CD4-positive, alpha-beta T cell (primary cell): ENCODE measurements around the gene IDH1. TPM values are rescaled to one million over a fixed set of nuclear protein-coding genes. Genes with fewer than 3 reads are reported as not detected.
A peak's percentile ranks its signal among the peaks of the same experiment; 100 is the strongest.

ENCODE experiments used
- ATAC-seq: fragments of 200-7000 bp; cut with Tn5 transposase; one replicate; pipeline ENCODE4 v1.10.0; 2022; ENCODE audit warnings: mild to moderate bottlenecking; ENCODE audit not compliant: poor library complexity
- CTCF ChIA-PET: fragments of 350-600 bp; sonication (Branson Sonifier 250); formaldehyde crosslinking; loops from one replicate; lab custom pipeline; 2021; ENCODE audit warnings: antibody characterized with exemption, inconsistent platforms; lab: Charles Lee
- POLR2A ChIA-PET: fragments of 350-600 bp; sonication (Branson Sonifier 250); formaldehyde crosslinking; loops from one replicate; lab custom pipeline; 2021; ENCODE audit warnings: antibody characterized with exemption, inconsistent platforms; lab: Charles Lee
- DNase-seq, 14 experiments: peaks; one replicate each; pipeline ENCODE4 v3.0.0-alpha.2; 2013 to 2020; ENCODE audit warnings: mixed read lengths in 2 of 14
- H3K27ac ChIP-seq, 2 donors: one replicate each; pipeline versions ENCODE4 v1.5.1 to v1.7.0; 2013; ENCODE audit warnings: low read length in 2 of 2, low read depth in 1 of 2, mild to moderate bottlenecking in 1 of 2
- H3K27me3 ChIP-seq, 2 experiments: 1 replicate in 1 of 2; 2 replicates in 1 of 2; pipeline versions ENCODE4 v1.6.1 to v1.7.0; 2013; ENCODE audit warnings: low read length in 2 of 2, control low read depth in 1 of 2, mild to moderate bottlenecking in 1 of 2, moderate library complexity in 1 of 2; ENCODE audit not compliant: insufficient read depth in 2 of 2, control insufficient read depth in 1 of 2
- H3K36me3 ChIP-seq: one replicate; pipeline ENCODE4 v1.6.1; 2013; ENCODE audit warnings: low read length, control low read depth; ENCODE audit not compliant: insufficient read depth
- H3K4me1 ChIP-seq: one replicate; pipeline ENCODE4 v1.6.1; 2013; ENCODE audit warnings: low read length, control low read depth; ENCODE audit not compliant: insufficient read depth
- H3K4me3 ChIP-seq: one replicate; pipeline ENCODE4 v1.5.1; 2013; ENCODE audit warnings: mild to moderate bottlenecking, low read length, moderate library complexity
- H3K9me3 ChIP-seq, 2 experiments: 1 replicate in 1 of 2; 2 replicates in 1 of 2; pipeline versions ENCODE4 v1.6.1 to v1.7.0; 2013; ENCODE audit warnings: low read length in 2 of 2, mild to moderate bottlenecking in 2 of 2, control low read depth in 1 of 2, moderate library complexity in 1 of 2; ENCODE audit not compliant: control insufficient read depth in 1 of 2, insufficient read depth in 1 of 2
- H3K27ac Mint-ChIP-seq: one replicate; pipeline ENCODE4 v1.8.0; 2020; ENCODE audit warnings: mixed read lengths
- H3K27me3 Mint-ChIP-seq: one replicate; pipeline ENCODE4 v1.8.0; 2021; ENCODE audit warnings: mixed read lengths
- H3K36me3 Mint-ChIP-seq: one replicate; pipeline ENCODE4 v1.8.0; 2021; ENCODE audit warnings: low read depth, mixed read lengths
- H3K4me1 Mint-ChIP-seq: one replicate; pipeline ENCODE4 v1.8.0; 2021; ENCODE audit warnings: low read depth, mixed read lengths
- H3K4me3 Mint-ChIP-seq: one replicate; pipeline ENCODE4 v1.8.0; 2020; ENCODE audit warnings: mild to moderate bottlenecking, mixed read lengths
- H3K9me3 Mint-ChIP-seq: one replicate; pipeline ENCODE4 v1.8.0; 2020; ENCODE audit warnings: mixed read lengths
- CTCF ChIP-seq: fragments of 200-600 bp; IDR thresholded peaks from one replicate; pipeline ENCODE4 v1.8.0; 2022; ENCODE audit warnings: antibody characterized with exemption, mild to moderate bottlenecking
- intact Hi-C, 2 experiments: fragments of 100-400 bp; cut with DNase I in 1 of 2; cut with micrococcal nuclease in 1 of 2; formaldehyde crosslinking; loops; one replicate each; pipeline versions ENCODE4 v1.15.1 to v1.9.0; 2023 to 2025; cut with DNase I, micrococcal nuclease
- total RNA-seq, 174 experiments: library from RNA in 2 of 174; stranded (reverse) in 2 of 174; gene quantifications; one replicate each; pipeline ENCODE4 v1.2.3 and lab custom pipeline; 2021 to 2026

Gene IDH1
- total RNA-seq, 2 experiments from 2014 or later, result 3.0 to 3.4 TPM

GRCh38 chr2:208280234-208280633, 25.4 kb upstream of the IDH1 start:
- Histone ChIP-seq H3K9me3 (no peaks in the 10 kb centered on the region), H3K27ac (no peak overlapping the region), H3K4me3 (no peak overlapping the region), H3K4me1 (no peaks in the 10 kb centered on the region), H3K36me3 (peaks cover 84% of the 10 kb centered on the region), H3K27me3 (no peaks in the 10 kb centered on the region)
- intact Hi-C loops, result loop anchor here in 1 of 2 experiments (5.0 kb wide), 1 partner anchor 33 kb away; no protein-coding TSS in a partner anchor
- ChIA-PET CTCF (no interaction called here), POLR2A (no interaction called here)
- Mint-ChIP-seq H3K4me3 (no peak overlapping the region), H3K4me1 (peaks cover 45% of the 10 kb centered on the region), H3K27me3 (no peaks in the 10 kb centered on the region), H3K27ac (peak overlapping the region; percentile 17), H3K9me3 (no peaks in the 10 kb centered on the region), H3K36me3 (peaks cover 88% of the 10 kb centered on the region)
- DNase-seq, result no peak
- TF ChIP-seq CTCF, result no peak
- ATAC-seq, result no peak

- Mint-ChIP-seq H3K36me3 (peaks cover 95% of the 10 kb centered on the region), H3K27ac (no peak overlapping the region), H3K9me3 (no peaks in the 10 kb centered on the region), H3K27me3 (no peaks in the 10 kb centered on the region), H3K4me1 (peaks cover 51% of the 10 kb centered on the region), H3K4me3 (no peak overlapping the region)
- DNase-seq, result no peak
- Histone ChIP-seq H3K27ac (no peak overlapping the region), H3K4me1 (no peaks in the 10 kb centered on the region), H3K9me3 (no peaks in the 10 kb centered on the region), H3K36me3 (peaks cover 94% of the 10 kb centered on the region), H3K27me3 (no peaks in the 10 kb centered on the region), H3K4me3 (no peak overlapping the region)
- POLR2A ChIA-PET, result no interaction called here
- ATAC-seq, result no peak
- intact Hi-C loops, result no loop called here
- CTCF ChIA-PET, result no interaction called here
- TF ChIP-seq CTCF, result no peak
Measured at GRCh38 chr2:208279236-208279635, 24.4 kb upstream of the IDH1 start.

- ATAC-seq, result no peak
- Histone ChIP-seq H3K27ac (no peak overlapping the region), H3K4me3 (no peak overlapping the region), H3K36me3 (peaks cover 96% of the 10 kb centered on the region), H3K27me3 (no peaks in the 10 kb centered on the region), H3K4me1 (no peaks in the 10 kb centered on the region), H3K9me3 (no peaks in the 10 kb centered on the region)
- intact Hi-C loops, result no loop called here
- no peak overlapping the region for H3K4me3 Mint-ChIP-seq
- CTCF ChIA-PET, result no interaction called here
- DNase-seq, result no peak
- peaks cover 55% of the 10 kb centered on the region for H3K4me1 Mint-ChIP-seq
- no peak for TF ChIP-seq CTCF
- H3K9me3 Mint-ChIP-seq, result no peaks in the 10 kb centered on the region
- H3K27ac Mint-ChIP-seq, result no peak overlapping the region
- peaks cover 100% of the 10 kb centered on the region for H3K36me3 Mint-ChIP-seq
- POLR2A ChIA-PET, result interaction anchor here (0.6 kb wide), 1 partner anchor 14 kb away, joined by 3 read pairs; no protein-coding TSS in a partner anchor
- H3K27me3 Mint-ChIP-seq, result no peaks in the 10 kb centered on the region
Measured at GRCh38 chr2:208278549-208278948, 23.7 kb upstream of the IDH1 start.
